ENCODE results near the gene FEM1A.
A peak's percentile ranks its signal among the peaks of the same experiment; 100 is the strongest.

GRCh38 chr19:4803736-4804695, 12.5 kb downstream of the FEM1A start:
- TF ChIP-seq ATF3 (IDR thresholded peaks at IDR 0.05) = no peak
- TF ChIP-seq GABPA (IDR thresholded peaks at IDR 0.05 in 1 of 2, conservative IDR thresholded peaks at IDR 0.05 in 1 of 2) = no peak
- TF ChIP-seq REST (IDR thresholded peaks at IDR 0.05) = no peak
- no peak for TF ChIP-seq HNF4G (IDR thresholded peaks at IDR 0.05)
- TF ChIP-seq, protein P1, sequence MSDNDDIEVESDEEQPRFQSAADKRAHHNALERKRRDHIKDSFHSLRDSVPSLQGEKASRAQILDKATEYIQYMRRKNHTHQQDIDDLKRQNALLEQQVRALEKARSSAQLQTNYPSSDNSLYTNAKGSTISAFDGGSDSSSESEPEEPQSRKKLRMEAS (IDR thresholded peaks at IDR 0.05) = no peak
- peak; percentile 75 to 82 for TF ChIP-seq RAD21 (IDR thresholded peaks at IDR 0.05)
- peak; percentile 66 for TF ChIP-seq CTCF (IDR thresholded peaks at IDR 0.05; ENCODE audit: low read depth, low read length, missing input control)
